ENCODE measurements around the gene CPA5. TPM values are rescaled to one million over a fixed set of nuclear protein-coding genes. Genes with fewer than 3 reads are reported as not detected.

CPA5 gene
- total RNA-seq, 6 experiments from 2014 or later = not detected

GRCh38 chr7:130303127-130303526, 41.5 kb upstream of the CPA5 start:
- TF ChIP-seq POLR2A (IDR thresholded peaks at IDR 0.05) (no peak), CTCF (IDR thresholded peaks at IDR 0.05) (no peak)
- no peaks in the 10 kb centered on the region for H3K4me1 ChIP-seq
- 31% methylated on average over 2 of the region's 2 CpGs for WGBS (ENCODE audit: insufficient coverage, low coverage, low lambda C conversion rate, missing lambda C conversion rate)
- no peaks in the 10 kb centered on the region for H3K9me3 ChIP-seq
- intact Hi-C loops (cut with DNase I) = no loop called here
- DNase-seq = no peak
- no peak overlapping the region for H3K4me3 ChIP-seq
- H3K36me3 ChIP-seq = no peaks in the 10 kb centered on the region
- H3K27ac ChIP-seq = no peak overlapping the region
- ATAC-seq = no peak
- H3K27me3 ChIP-seq = no peaks in the 10 kb centered on the region

GRCh38 chr7:130303551-130303950, 41.1 kb upstream of the CPA5 start:
- TF ChIP-seq POLR2A (IDR thresholded peaks at IDR 0.05) (no peak), CTCF (IDR thresholded peaks at IDR 0.05) (no peak)
- no peaks in the 10 kb centered on the region for H3K36me3 ChIP-seq
- H3K27me3 ChIP-seq = no peaks in the 10 kb centered on the region
- ATAC-seq = no peak
- H3K4me1 ChIP-seq = no peaks in the 10 kb centered on the region
- H3K27ac ChIP-seq = no peak overlapping the region
- WGBS (ENCODE audit: insufficient coverage, low coverage, low lambda C conversion rate, missing lambda C conversion rate) = 38% methylated on average over 5 of the region's 5 CpGs
- DNase-seq = no peak
- intact Hi-C loops (cut with DNase I) = no loop called here
- no peaks in the 10 kb centered on the region for H3K9me3 ChIP-seq
- no peak overlapping the region for H3K4me3 ChIP-seq

GRCh38 chr7:130303982-130304381, 40.6 kb upstream of the CPA5 start:
- Histone ChIP-seq H3K9me3 (no peaks in the 10 kb centered on the region), H3K4me1 (no peaks in the 10 kb centered on the region), H3K27ac (no peak overlapping the region), H3K27me3 (no peaks in the 10 kb centered on the region), H3K36me3 (no peaks in the 10 kb centered on the region), H3K4me3 (no peak overlapping the region)
- intact Hi-C loops (cut with DNase I) = no loop called here
- DNase-seq (no peak), ATAC-seq (no peak)
- 72% methylated on average over 5 of the region's 5 CpGs for WGBS (ENCODE audit: insufficient coverage, low coverage, low lambda C conversion rate, missing lambda C conversion rate)
- TF ChIP-seq POLR2A (IDR thresholded peaks at IDR 0.05) (no peak), CTCF (IDR thresholded peaks at IDR 0.05) (no peak)

- intact Hi-C loops (cut with DNase I) = no loop called here
- Histone ChIP-seq H3K27me3 (no peaks in the 10 kb centered on the region), H3K9me3 (no peaks in the 10 kb centered on the region), H3K27ac (no peak overlapping the region), H3K4me3 (no peak overlapping the region), H3K36me3 (no peaks in the 10 kb centered on the region), H3K4me1 (no peaks in the 10 kb centered on the region)
- WGBS (ENCODE audit: insufficient coverage, low coverage, low lambda C conversion rate, missing lambda C conversion rate) = 85% methylated on average over 3 of the region's 3 CpGs
- ATAC-seq = no peak
- TF ChIP-seq CTCF (IDR thresholded peaks at IDR 0.05) (no peak), POLR2A (IDR thresholded peaks at IDR 0.05) (no peak)
- DNase-seq = no peak
These were observed 39.7 kb upstream of the CPA5 start for GRCh38 chr7:130304878-130305277.

GRCh38 chr7:130305433-130306042, 39.1 kb upstream of the CPA5 start:
- Histone ChIP-seq H3K27me3 (no peaks in the 10 kb centered on the region), H3K36me3 (no peaks in the 10 kb centered on the region), H3K4me1 (no peaks in the 10 kb centered on the region), H3K27ac (no peak overlapping the region), H3K4me3 (no peak overlapping the region), H3K9me3 (no peaks in the 10 kb centered on the region)
- WGBS (ENCODE audit: insufficient coverage, low coverage, low lambda C conversion rate, missing lambda C conversion rate) = 89% methylated on average over 11 of the region's 21 CpGs
- no peak for ATAC-seq
- intact Hi-C loops (cut with DNase I) = no loop called here
- TF ChIP-seq POLR2A (IDR thresholded peaks at IDR 0.05) (no peak), CTCF (IDR thresholded peaks at IDR 0.05) (no peak)
- DNase-seq = no peak

Data from right lobe of liver (tissue), 6 donors.